ENCODE results near the gene SNAI3. TPM values are rescaled to one million over a fixed set of nuclear protein-coding genes. Genes with fewer than 3 reads are reported as not detected.
A peak's percentile ranks its signal among the peaks of the same experiment; 100 is the strongest.

Gene SNAI3
- total and polyA plus RNA-seq, 2 of the 4 experiments (the other 2 are of a cell fraction) = 0.21 TPM; not detected in 1

DNA sequence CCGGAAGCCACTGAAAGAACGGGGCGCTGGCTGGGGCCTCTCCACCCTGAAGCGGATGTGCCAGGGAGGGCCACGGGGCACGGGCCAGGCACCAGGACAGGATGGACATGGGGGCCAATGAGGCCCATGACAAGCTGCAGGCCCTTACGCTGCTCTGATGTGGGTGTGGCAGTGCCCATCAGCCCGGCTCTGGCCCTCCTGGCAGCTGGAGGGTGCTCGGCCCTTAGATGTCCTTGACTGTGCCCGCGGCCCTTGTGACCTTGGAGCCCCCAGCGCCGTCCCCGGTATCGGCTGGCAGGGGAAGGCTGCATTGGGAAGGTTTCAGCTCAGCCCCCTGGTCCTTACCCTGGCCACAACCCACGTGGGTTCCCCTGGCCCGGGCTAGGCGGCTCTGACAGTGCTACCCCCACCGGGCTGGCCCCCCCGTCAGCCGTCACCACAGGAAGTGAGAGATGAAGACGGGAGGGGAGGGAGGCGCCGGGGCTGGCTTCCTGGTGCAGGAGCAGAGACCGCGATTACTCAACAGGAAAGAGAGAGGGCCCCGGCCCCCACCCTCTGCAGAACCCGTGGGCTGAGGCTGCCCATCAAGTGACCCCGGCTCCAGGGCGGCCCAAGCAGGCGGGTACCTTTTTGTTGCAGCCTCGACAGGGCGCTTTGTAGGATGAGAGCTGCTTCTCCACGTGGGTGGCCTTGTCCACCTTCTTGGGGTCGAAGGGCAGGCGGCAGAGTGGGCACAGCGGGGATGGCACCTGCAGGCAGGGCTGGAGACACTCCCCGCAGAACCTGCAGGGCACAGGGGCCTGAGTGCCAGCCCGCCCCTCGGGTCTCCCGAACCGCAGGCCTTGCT, 14.6 kb upstream of the SNAI3 start:
- peak; percentile 90 for DNase-seq
- Histone ChIP-seq H2BK5ac (ENCODE audit: low read depth, low read length, poor library complexity, severe bottlenecking) (peak overlapping the region; percentile 79), H3K14ac (replicated peaks; ENCODE audit: low read depth, low read length) (peak overlapping the region; percentile 13; the same call in 1 of the 2 replicates), H3K23ac (ENCODE audit: low read depth, low read length) (peak overlapping the region; percentile 43; the same call in 1 of the 2 replicates), H3K4ac (ENCODE audit: low read depth, low read length) (peak overlapping the region; percentile 96), H2BK15ac (ENCODE audit: low read depth, low read length) (peak overlapping the region; percentile 27; the same call in 1 of the 3 replicates), H3K4me2 (ENCODE audit: low read depth, low read length) (peak overlapping the region; percentile 51), H2AFZ (replicated peaks; ENCODE audit: low read length, poor library complexity) (peak overlapping the region; percentile 90), H3K9me1 (ENCODE audit: insufficient read depth, low read length) (no peaks in the 10 kb centered on the region; the same call in none of the 2 replicates), H3K9me3 (ENCODE audit: control insufficient read depth, insufficient read depth, low read length) (no peaks in the 10 kb centered on the region), H2AK9ac (replicated peaks; ENCODE audit: low read depth, low read length, poor library complexity) (peak overlapping the region; percentile 98), H3K4me3 (ENCODE audit: insufficient read depth, low read depth, low read length) (no peak overlapping the region), H2BK20ac (ENCODE audit: low read depth, low read length) (peak overlapping the region; percentile 21), H4K91ac (ENCODE audit: insufficient read depth, low read depth, low read length) (peak overlapping the region; percentile 59), H3K18ac (ENCODE audit: low read depth, low read length) (no peak overlapping the region), H4K20me1 (ENCODE audit: insufficient read depth, low read length) (no peaks in the 10 kb centered on the region; the same call in 1 of the 2 replicates), H3K56ac (ENCODE audit: extremely low read depth, insufficient read depth, low read length) (0 out of 2 replicates have a peak overlapping the region, but pooled peaks have one; percentile 28), H3K27ac (ENCODE audit: insufficient read depth, low read length) (peak overlapping the region; percentile 74), H3K36me3 (ENCODE audit: control insufficient read depth, insufficient read depth, low read length) (peaks cover 33% of the 10 kb centered on the region), H3K4me1 (ENCODE audit: control insufficient read depth, insufficient read depth, low read length) (peaks cover 14% of the 10 kb centered on the region), H4K8ac (ENCODE audit: low read depth in 2 of 2, low read length in 2 of 2) (peak overlapping the region; percentile 76 to 94), H2BK120ac (ENCODE audit: low read depth, low read length) (peak overlapping the region; percentile 85), H2AK5ac (ENCODE audit: low read depth, low read length) (peak overlapping the region; percentile 98), H3K27me3 (ENCODE audit: control insufficient read depth, insufficient read depth, low read length) (no peaks in the 10 kb centered on the region), H4K5ac (ENCODE audit: low read depth, low read length) (peak overlapping the region; percentile 37), H3K9ac (ENCODE audit: low read depth, low read length) (peak overlapping the region; percentile 21; the same call in 1 of the 2 replicates), H3K79me1 (ENCODE audit: low read depth in 1 of 2, low read length in 2 of 2) (peaks cover 15 to 51% of the 10 kb centered on the region in 2 experiments)
- no TSS peak for BruUV-seq (replicated peaks)
- POLR2A ChIA-PET (ENCODE audit: unreplicated experiment) = no interaction called here
- intact Hi-C loops (cut with micrococcal nuclease) = loop anchor here (1.0 kb wide), 1 partner anchor 15 kb away; the partner anchor contains the start of gene SNAI3
- dilution Hi-C loops (cut with HindIII; ENCODE audit: low sequenced_read_pairs, unreplicated experiment) = no loop called here
- WGBS, 2 experiments (ENCODE audit: extremely low coverage in 2 of 2, insufficient read length in 1 of 2) = 72% methylated on average over 18 of the region's 42 CpGs; no CpG with 5 or more reads in 1 of the 2 experiments
- ATAC-seq (ENCODE audit: low read depth) = peak; percentile 90
- CTCF ChIA-PET = interaction anchor here (0.6 kb wide), 1 partner anchor 428 kb away, joined by 5 read pairs; no protein-coding TSS in a partner anchor
- in situ Hi-C loops (cut with MboI; ENCODE audit: low sequenced_read_pairs) = no loop called here
- TF ChIP-seq, protein P1, sequence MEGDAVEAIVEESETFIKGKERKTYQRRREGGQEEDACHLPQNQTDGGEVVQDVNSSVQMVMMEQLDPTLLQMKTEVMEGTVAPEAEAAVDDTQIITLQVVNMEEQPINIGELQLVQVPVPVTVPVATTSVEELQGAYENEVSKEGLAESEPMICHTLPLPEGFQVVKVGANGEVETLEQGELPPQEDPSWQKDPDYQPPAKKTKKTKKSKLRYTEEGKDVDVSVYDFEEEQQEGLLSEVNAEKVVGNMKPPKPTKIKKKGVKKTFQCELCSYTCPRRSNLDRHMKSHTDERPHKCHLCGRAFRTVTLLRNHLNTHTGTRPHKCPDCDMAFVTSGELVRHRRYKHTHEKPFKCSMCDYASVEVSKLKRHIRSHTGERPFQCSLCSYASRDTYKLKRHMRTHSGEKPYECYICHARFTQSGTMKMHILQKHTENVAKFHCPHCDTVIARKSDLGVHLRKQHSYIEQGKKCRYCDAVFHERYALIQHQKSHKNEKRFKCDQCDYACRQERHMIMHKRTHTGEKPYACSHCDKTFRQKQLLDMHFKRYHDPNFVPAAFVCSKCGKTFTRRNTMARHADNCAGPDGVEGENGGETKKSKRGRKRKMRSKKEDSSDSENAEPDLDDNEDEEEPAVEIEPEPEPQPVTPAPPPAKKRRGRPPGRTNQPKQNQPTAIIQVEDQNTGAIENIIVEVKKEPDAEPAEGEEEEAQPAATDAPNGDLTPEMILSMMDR (conservative IDR thresholded peaks at IDR 0.05; ENCODE audit: low read depth, low read length) = no peak
- TF ChIP-seq POLR2A (IDR thresholded peaks at IDR 0.05; ENCODE audit: low read depth, low read length) = no peak
- no peak for TF ChIP-seq SMC3 (IDR thresholded peaks at IDR 0.05; ENCODE audit: low read depth, low read length)
- TF ChIP-seq, protein P2, sequence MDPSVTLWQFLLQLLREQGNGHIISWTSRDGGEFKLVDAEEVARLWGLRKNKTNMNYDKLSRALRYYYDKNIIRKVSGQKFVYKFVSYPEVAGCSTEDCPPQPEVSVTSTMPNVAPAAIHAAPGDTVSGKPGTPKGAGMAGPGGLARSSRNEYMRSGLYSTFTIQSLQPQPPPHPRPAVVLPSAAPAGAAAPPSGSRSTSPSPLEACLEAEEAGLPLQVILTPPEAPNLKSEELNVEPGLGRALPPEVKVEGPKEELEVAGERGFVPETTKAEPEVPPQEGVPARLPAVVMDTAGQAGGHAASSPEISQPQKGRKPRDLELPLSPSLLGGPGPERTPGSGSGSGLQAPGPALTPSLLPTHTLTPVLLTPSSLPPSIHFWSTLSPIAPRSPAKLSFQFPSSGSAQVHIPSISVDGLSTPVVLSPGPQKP (IDR thresholded peaks at IDR 0.05; ENCODE audit: borderline replicate concordance, low read depth, low read length) = no peak
- TF ChIP-seq, protein P3, sequence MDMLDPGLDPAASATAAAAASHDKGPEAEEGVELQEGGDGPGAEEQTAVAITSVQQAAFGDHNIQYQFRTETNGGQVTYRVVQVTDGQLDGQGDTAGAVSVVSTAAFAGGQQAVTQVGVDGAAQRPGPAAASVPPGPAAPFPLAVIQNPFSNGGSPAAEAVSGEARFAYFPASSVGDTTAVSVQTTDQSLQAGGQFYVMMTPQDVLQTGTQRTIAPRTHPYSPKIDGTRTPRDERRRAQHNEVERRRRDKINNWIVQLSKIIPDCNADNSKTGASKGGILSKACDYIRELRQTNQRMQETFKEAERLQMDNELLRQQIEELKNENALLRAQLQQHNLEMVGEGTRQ (IDR thresholded peaks at IDR 0.05; ENCODE audit: low read depth, low read length) = peak; percentile 64
- 0 out of 2 replicates have a peak, but pooled peaks have one; percentile 14 for TF ChIP-seq BHLHE40 (IDR thresholded peaks at IDR 0.05; ENCODE audit: low read depth, low read length)
- TF ChIP-seq NFE2L2 (IDR thresholded peaks at IDR 0.05; ENCODE audit: low read depth, low read length) = no peak
- no peak for TF ChIP-seq RFX5 (IDR thresholded peaks at IDR 0.05; ENCODE audit: low read depth, low read length)
- TF ChIP-seq MAFK (IDR thresholded peaks at IDR 0.05; ENCODE audit: low read depth, low read length) = no peak
- 0 out of 2 replicates have a peak, but pooled peaks have one; percentile 3 for TF ChIP-seq FOS (IDR thresholded peaks at IDR 0.05; ENCODE audit: low read depth, low read length)
- TF ChIP-seq MXI1 (IDR thresholded peaks at IDR 0.05; ENCODE audit: borderline replicate concordance, low read depth, low read length) = peak; percentile 90; the same call in 1 of the 2 replicates
- peak; percentile 85 for TF ChIP-seq CEBPB (IDR thresholded peaks at IDR 0.05; ENCODE audit: low read depth, low read length)
- TF ChIP-seq RCOR1 (IDR thresholded peaks at IDR 0.05; ENCODE audit: insufficient replicate concordance, low read length) = no peak

All from IMR-90 (cell line).